ENCODE results near the gene ACBD4. TPM values are rescaled to one million over a fixed set of nuclear protein-coding genes. Genes with fewer than 3 reads are reported as not detected.
A peak's percentile ranks its signal among the peaks of the same experiment; 100 is the strongest.

The ACBD4 gene
- total RNA-seq, 6 experiments from 2014 or later, result 24.0 to 78.9 (median 56.9) TPM

DNA sequence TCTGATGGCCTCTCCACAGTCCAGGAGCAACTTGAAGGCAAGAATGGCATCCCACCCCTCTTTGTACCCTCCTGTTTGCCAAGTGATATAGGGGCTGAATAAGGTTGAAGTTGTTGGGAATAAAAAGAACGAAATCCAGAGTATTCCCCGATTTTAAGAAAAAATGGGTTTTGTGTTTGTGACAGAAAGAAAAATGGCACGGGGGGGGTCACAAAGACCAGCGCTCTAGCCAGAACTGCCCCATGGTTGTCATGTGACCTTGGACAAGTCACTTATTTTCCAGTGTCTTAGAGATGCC is 11.1 kb downstream of the ACBD4 start:
- intact Hi-C loops (cut with DNase I), result no loop called here
- no peaks in the 10 kb centered on the region for H3K9me3 ChIP-seq
- peak overlapping the region in 1 of 3 donors; percentile 68 for H3K4me3 ChIP-seq
- TF ChIP-seq, protein P1, sequence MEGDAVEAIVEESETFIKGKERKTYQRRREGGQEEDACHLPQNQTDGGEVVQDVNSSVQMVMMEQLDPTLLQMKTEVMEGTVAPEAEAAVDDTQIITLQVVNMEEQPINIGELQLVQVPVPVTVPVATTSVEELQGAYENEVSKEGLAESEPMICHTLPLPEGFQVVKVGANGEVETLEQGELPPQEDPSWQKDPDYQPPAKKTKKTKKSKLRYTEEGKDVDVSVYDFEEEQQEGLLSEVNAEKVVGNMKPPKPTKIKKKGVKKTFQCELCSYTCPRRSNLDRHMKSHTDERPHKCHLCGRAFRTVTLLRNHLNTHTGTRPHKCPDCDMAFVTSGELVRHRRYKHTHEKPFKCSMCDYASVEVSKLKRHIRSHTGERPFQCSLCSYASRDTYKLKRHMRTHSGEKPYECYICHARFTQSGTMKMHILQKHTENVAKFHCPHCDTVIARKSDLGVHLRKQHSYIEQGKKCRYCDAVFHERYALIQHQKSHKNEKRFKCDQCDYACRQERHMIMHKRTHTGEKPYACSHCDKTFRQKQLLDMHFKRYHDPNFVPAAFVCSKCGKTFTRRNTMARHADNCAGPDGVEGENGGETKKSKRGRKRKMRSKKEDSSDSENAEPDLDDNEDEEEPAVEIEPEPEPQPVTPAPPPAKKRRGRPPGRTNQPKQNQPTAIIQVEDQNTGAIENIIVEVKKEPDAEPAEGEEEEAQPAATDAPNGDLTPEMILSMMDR (IDR thresholded peaks at IDR 0.05), result no peak
- TF ChIP-seq POLR2A (IDR thresholded peaks at IDR 0.05), result no peak
- no peaks in the 10 kb centered on the region for H3K27me3 ChIP-seq
- ATAC-seq (no peak), DNase-seq (no peak)
- 90% methylated on average over 4 of the region's 4 CpGs for WGBS (ENCODE audit: insufficient coverage, low coverage, low lambda C conversion rate, missing lambda C conversion rate)
- H3K27ac ChIP-seq, result peak overlapping the region in 2 of 3 donors; percentile 96 to 97
- H3K36me3 ChIP-seq, result peaks cover 0 to 2% (median 0%) of the 10 kb centered on the region in 4 donors
- peaks cover 0 to 24% (median 7%) of the 10 kb centered on the region in 4 donors for H3K4me1 ChIP-seq

DNA sequence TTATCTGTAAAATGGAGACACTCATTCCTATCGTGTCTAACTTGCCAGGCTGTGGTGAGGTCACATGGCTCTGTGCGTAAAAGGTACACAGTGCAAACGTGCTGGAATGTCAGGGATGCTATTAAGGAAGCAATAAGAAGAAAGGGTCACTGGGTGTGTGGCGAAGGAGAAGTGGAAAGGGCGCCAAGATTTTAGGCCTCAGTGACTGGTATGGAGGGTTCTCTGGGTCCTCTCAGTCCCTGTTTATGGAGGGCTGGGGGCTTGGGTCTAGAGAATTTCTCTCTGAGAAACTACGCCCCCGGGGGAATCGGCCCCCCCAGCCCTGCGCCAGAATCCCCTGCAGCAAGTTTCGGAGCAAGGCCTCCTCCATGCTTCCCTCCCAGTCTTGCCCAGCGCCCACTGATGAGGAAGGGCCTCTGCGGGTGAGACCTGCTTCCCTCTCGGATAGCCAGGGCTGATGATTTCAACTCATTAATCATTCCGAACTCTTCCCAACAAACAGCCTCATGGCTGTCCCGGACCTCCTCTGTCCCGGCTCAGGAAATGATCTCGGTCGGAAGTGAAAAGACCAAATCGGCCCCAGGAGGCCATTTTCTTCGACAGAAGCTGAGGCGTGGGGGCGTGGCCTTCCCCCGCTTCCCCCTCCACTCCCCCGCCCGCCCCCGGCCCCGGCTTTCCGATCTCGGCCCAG is 11.5 kb downstream of the ACBD4 start:
- peak in 3 of 4 donors; percentile 1 to 5 (median 4) for ATAC-seq
- Histone ChIP-seq H3K27ac (peak overlapping the region; percentile 96 to 99 (median 97)), H3K9me3 (no peaks in the 10 kb centered on the region), H3K4me3 (peak overlapping the region; percentile 61 to 78 (median 68)), H3K36me3 (no peaks in the 10 kb centered on the region), H3K4me1 (peaks cover 0 to 28% (median 9%) of the 10 kb centered on the region in 4 donors), H3K27me3 (no peaks in the 10 kb centered on the region)
- WGBS (ENCODE audit: insufficient coverage, low coverage, low lambda C conversion rate, missing lambda C conversion rate), result 9% methylated on average over 13 of the region's 29 CpGs
- intact Hi-C loops (cut with DNase I), result no loop called here
- TF ChIP-seq POLR2A (IDR thresholded peaks at IDR 0.05), result no peak
- TF ChIP-seq, protein P1 (IDR thresholded peaks at IDR 0.05), result no peak
- peak in 2 of 3 donors; percentile 46 to 61 for DNase-seq

DNA sequence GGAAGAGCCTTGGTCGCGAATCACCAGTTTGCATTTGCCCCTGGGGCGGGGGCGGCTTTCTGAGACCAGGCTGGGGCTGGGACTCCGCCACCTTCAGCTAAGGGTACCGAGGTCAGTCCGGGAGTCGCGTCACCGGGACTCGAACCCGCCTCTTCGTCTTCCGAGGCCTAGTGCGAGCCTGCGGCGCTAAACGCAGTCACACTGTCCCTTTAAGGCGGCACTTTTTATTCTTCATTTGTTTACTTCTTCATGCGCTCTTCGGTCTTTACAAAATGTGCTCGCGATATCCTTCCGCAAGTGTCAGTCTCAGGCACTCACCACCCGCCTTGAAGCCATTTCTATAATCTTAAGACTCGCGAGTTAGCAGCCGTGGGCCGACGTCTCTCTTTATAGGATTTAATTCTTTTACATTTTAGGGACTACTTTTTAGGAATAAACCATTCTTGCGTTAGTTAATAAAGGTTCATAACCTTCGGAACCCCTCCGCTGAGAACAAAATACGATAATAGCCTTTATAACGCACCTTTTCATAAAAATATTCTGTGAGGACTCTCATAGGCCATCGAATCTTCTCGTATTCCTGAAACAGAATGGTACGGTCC is 12.2 kb downstream of the ACBD4 start:
- Histone ChIP-seq H3K27me3 (no peaks in the 10 kb centered on the region), H3K4me3 (peak overlapping the region; percentile 61 to 78 (median 68)), H3K4me1 (peaks cover 0 to 32% (median 9%) of the 10 kb centered on the region in 4 donors), H3K9me3 (no peaks in the 10 kb centered on the region), H3K27ac (peak overlapping the region; percentile 96 to 99 (median 97)), H3K36me3 (no peaks in the 10 kb centered on the region)
- ATAC-seq (peak; percentile 34 to 44 (median 39)), DNase-seq (peak; percentile 82 to 88 (median 87))
- TF ChIP-seq, protein P1 (IDR thresholded peaks at IDR 0.05), result no peak
- no peak for TF ChIP-seq POLR2A (IDR thresholded peaks at IDR 0.05)
- under 1% methylated on average over 37 of the region's 38 CpGs for WGBS (ENCODE audit: insufficient coverage, low coverage, low lambda C conversion rate, missing lambda C conversion rate)
- intact Hi-C loops (cut with DNase I), result no loop called here

DNA sequence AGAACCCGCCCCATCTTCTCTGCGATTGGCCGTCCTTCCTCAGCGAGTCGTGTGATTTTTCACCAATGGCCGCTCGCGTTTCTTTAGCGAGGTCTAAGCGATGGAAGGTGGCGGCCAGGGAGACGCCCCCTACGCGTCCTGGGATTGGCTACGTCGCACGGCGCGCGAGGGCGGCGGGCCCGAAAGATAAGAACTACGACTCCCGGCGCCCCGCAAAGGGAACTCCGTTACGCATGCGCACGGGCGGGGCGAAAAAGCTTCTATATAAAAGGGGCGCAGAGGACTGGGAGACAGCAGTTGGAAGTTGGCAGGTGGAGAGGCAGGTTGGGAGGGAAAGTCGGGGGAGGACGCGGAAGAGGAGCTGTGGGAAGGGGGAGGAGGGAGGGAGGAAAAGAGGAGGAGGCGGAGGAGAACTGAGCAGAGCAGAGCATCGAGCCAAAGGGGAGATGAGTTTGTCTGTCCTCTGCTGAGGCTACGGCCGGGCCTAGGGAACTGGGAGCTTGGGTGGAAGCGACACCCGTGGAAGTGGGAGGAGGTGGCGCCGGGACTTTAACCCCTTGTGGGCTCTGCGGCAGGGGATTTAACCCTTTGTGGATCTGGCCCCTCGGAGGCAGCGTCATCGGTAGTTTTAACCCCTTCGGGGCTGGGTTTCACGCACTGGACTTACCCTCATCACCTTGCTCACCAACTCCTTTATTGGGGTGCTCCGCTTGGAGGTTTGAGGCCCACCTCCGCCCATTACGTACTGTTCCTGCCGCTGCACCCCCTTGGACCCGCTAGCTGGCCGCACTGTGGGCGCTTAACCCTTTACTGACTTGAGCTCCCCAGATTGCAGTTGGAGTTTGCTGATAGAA is 12.9 kb downstream of the ACBD4 start, which contains the start of gene HEXIM1:
HEXIM1 (plus strand) TSS at position 293 of the 854 bp plus-strand sequence. CDS start 716 bp downstream, outside the sequence.
- under 1% methylated on average over 51 of the region's 58 CpGs for WGBS (ENCODE audit: insufficient coverage, low coverage, low lambda C conversion rate, missing lambda C conversion rate)
- DNase-seq (peak; percentile 99 to 100 (median 99)), ATAC-seq (peak; percentile 69 to 80 (median 74))
- Histone ChIP-seq H3K4me3 (peak within 1 kb of the TSS; percentile 62 to 94 (median 78)), H3K9me3 (no peaks in the 10 kb centered on the region), H3K27me3 (no peaks in the 10 kb centered on the region), H3K36me3 (no peaks in the 10 kb centered on the region), H3K4me1 (peaks cover 0 to 28% (median 8%) of the 10 kb centered on the region in 4 donors), H3K27ac (peak within 1 kb of the TSS; percentile 96 to 99 (median 98))
- intact Hi-C loops (cut with DNase I), result no loop called here
- TF ChIP-seq POLR2A (IDR thresholded peaks at IDR 0.05), result peak; percentile 99
- TF ChIP-seq, protein P1 (IDR thresholded peaks at IDR 0.05), result no peak
